Transverse colon (tissue), 4 donors: ENCODE data around the gene LARP1. TPM values are rescaled to one million over a fixed set of nuclear protein-coding genes. Genes with fewer than 3 reads are reported as not detected.

ENCODE experiments used
- DNase-seq: peaks from one replicate; pipeline ENCODE4 v3.0.0-alpha.2; 2019
- H3K27ac ChIP-seq, 4 donors: fragments of 200-600 bp; sonication (generic); 2 replicates each; pipeline ENCODE4 v1.5.1; 2016 to 2018; ENCODE audit warnings: inconsistent platforms in 4 of 4
- H3K27me3 ChIP-seq: fragments of 200-600 bp; sonication (generic); 2 replicates; pipeline ENCODE4 v1.5.1; 2017; ENCODE audit warnings: inconsistent platforms
- H3K36me3 ChIP-seq, 4 donors: fragments of 200-600 bp; sonication (generic); 2 replicates each; pipeline ENCODE4 v1.5.1; 2017 to 2019; ENCODE audit warnings: inconsistent platforms in 4 of 4
- H3K4me1 ChIP-seq, 4 donors: fragments of 200-600 bp; sonication (generic); 2 replicates each; pipeline ENCODE4 v1.5.1; 2017 to 2020; ENCODE audit warnings: inconsistent platforms in 4 of 4
- H3K4me3 ChIP-seq, 4 donors: fragments of 200-600 bp; sonication (generic); 1 replicate in 1 of 4; 2 replicates in 3 of 4; pipeline versions ENCODE4 v1.5.1 to v1.6.1; 2017 to 2019; ENCODE audit warnings: inconsistent platforms in 4 of 4
- H3K9me3 ChIP-seq, 2 donors: fragments of 200-600 bp; sonication (generic); 2 replicates each; pipeline ENCODE4 v1.5.1; 2017 to 2019; ENCODE audit warnings: inconsistent platforms in 2 of 2
- CTCF ChIP-seq, 5 experiments: fragments of 200-600 bp in 3 of 5; fragments of 450-650 bp in 2 of 5; sonication (generic) in 3 of 5; IDR thresholded peaks; 1 replicate in 2 of 5; 2 replicates in 3 of 5; pipeline ENCODE4 v1.5.1; 2016 to 2017; ENCODE audit warnings: antibody characterized with exemption in 5 of 5, inconsistent platforms in 3 of 5, mild to moderate bottlenecking in 2 of 5, moderate library complexity in 1 of 5
- EP300 ChIP-seq: sonication (generic); formaldehyde crosslinking; IDR thresholded peaks from one replicate; pipeline ENCODE4 v1.6.1; 2017; ENCODE audit warnings: antibody characterized with exemption, low read depth
- POLR2A ChIP-seq: fragments of 450-650 bp; IDR thresholded peaks from one replicate; pipeline ENCODE4 v1.6.1; 2016; ENCODE audit warnings: antibody characterized with exemption, mild to moderate bottlenecking, moderate library complexity
- POLR2AphosphoS5 ChIP-seq, 3 donors: sonication (generic); formaldehyde crosslinking; IDR thresholded peaks; one replicate each; pipeline ENCODE4 v1.6.1; 2016; ENCODE audit warnings: antibody characterized with exemption in 3 of 3
- WGBS, 2 donors: methylation state at CpG; one replicate each; pipeline ENCODE4 v1.1.5; 2018; ENCODE audit warnings: low coverage in 1 of 2; 5-methylcytosine and 5-hydroxymethylcytosine counted together
- in situ Hi-C, 4 donors: fragments of 200-750 bp; cut with MboI; loops; one replicate each; pipeline versions ENCODE4 v1.15.0 to v1.15.1; 2017; ENCODE audit warnings: low sequenced_read_pairs in 3 of 4, low pct_ligation_motif_present in 1 of 4, low pct_unique_long_range_greater_than_20kb in 1 of 4
- intact Hi-C: fragments of 100-400 bp; cut with DNase I; formaldehyde crosslinking; loops from one replicate; pipeline ENCODE4 v1.15.1; 2023; ENCODE audit warnings: low total_unique reads
- total RNA-seq, 4 donors: library from RNA; depleted of rRNA; stranded (reverse); fragments of >200 nt; gene quantifications; one replicate each; pipeline ENCODE4 v1.1.0, GENCODE V29; 2016

LARP1 gene
- total RNA-seq, 4 donors from 2014 or later, result 63.6 to 171 (median 105) TPM

- TF ChIP-seq POLR2A (no peak), CTCF (IDR thresholded peaks at IDR 0.05) (no peak), POLR2AphosphoS5 (IDR thresholded peaks at IDR 0.05) (no peak), EP300 (no peak)
- WGBS, 2 donors, result 20 to 65% methylated on average over 1 to 6 of the region's 6 CpGs
Measured at GRCh38 chr5:154737667-154738320, 17.4 kb upstream of the LARP1 start.

GRCh38 chr5:154740483-154740882 is 14.7 kb upstream of the LARP1 start:
- Histone ChIP-seq H3K9me3 (no peaks in the 10 kb centered on the region), H3K27ac (peak overlapping the region in 3 of 4 donors; percentile 36 to 80 (median 53)), H3K4me1 (peaks cover 6 to 15% (median 7%) of the 10 kb centered on the region in 4 donors)

More at GRCh38 chr5:154737667-154738320, 17.4 kb upstream of the LARP1 start:
- intact Hi-C loops, result no loop called here
- Histone ChIP-seq H3K27ac (no peak overlapping the region), H3K4me1 (peaks cover 6 to 15% (median 7%) of the 10 kb centered on the region in 4 donors), H3K27me3 (no peaks in the 10 kb centered on the region), H3K4me3 (no peak overlapping the region), H3K9me3 (no peaks in the 10 kb centered on the region), H3K36me3 (no peaks in the 10 kb centered on the region)
- DNase-seq, result no peak
- in situ Hi-C loops, result no loop called here

GRCh38 chr5:154740957-154741356 is 14.2 kb upstream of the LARP1 start:
- WGBS, 2 donors, result 58 to 80% methylated on average over 1 to 5 of the region's 5 CpGs
- peak overlapping the region in 3 of 4 donors; percentile 36 to 80 (median 53) for H3K27ac ChIP-seq
- H3K9me3 ChIP-seq, result no peaks in the 10 kb centered on the region
- no peak overlapping the region for H3K4me3 ChIP-seq
- intact Hi-C loops (no loop called here), in situ Hi-C loops (no loop called here)
- TF ChIP-seq EP300, result no peak
- TF ChIP-seq CTCF (IDR thresholded peaks at IDR 0.05), result no peak
- no peak for TF ChIP-seq POLR2A
- TF ChIP-seq POLR2AphosphoS5 (IDR thresholded peaks at IDR 0.05), result no peak
- DNase-seq, result no peak
- no peaks in the 10 kb centered on the region for H3K36me3 ChIP-seq
- H3K27me3 ChIP-seq, result no peaks in the 10 kb centered on the region
- H3K4me1 ChIP-seq, result peaks cover 6 to 15% (median 7%) of the 10 kb centered on the region in 4 donors

More at GRCh38 chr5:154740483-154740882, 14.7 kb upstream of the LARP1 start:
- 50 to 57% methylated on average over 1 to 2 of the region's 2 CpGs for WGBS, 2 donors
- H3K27me3 ChIP-seq, result no peaks in the 10 kb centered on the region
- intact Hi-C loops (no loop called here), in situ Hi-C loops (no loop called here)
- TF ChIP-seq EP300, result no peak
- TF ChIP-seq CTCF (IDR thresholded peaks at IDR 0.05), result no peak
- no peak for TF ChIP-seq POLR2AphosphoS5 (IDR thresholded peaks at IDR 0.05)
- no peak for TF ChIP-seq POLR2A
- H3K36me3 ChIP-seq, result no peaks in the 10 kb centered on the region
- H3K4me3 ChIP-seq, result no peak overlapping the region
- peak; percentile 32 for DNase-seq

DNA sequence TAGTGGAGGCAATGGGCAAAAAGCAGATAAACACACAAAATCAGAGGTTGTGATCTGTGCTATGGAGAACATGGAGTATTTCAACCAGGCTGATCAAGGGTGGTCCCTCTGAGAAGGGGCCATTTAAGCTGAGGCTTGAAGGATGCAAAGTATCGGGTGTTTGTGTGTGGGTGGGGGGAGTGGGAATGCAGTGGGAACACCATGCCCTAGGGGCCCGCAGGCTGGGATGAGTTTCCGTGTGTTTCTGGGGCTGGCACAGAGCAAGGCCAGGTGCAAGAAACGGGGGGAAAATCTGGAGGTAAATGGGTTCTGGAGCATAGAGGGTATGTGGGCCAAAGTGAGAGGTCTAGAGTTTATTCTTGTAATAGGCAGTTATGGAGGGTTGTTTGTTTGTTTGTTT is 13.8 kb upstream of the LARP1 start:
- 87 to 90% methylated on average over 4 of the region's 4 CpGs for WGBS, 2 donors
- Histone ChIP-seq H3K4me1 (peaks cover 6 to 15% (median 7%) of the 10 kb centered on the region in 4 donors), H3K27ac (peak overlapping the region in 3 of 4 donors; percentile 36 to 80 (median 37)), H3K9me3 (no peaks in the 10 kb centered on the region), H3K36me3 (no peaks in the 10 kb centered on the region), H3K4me3 (no peak overlapping the region), H3K27me3 (no peaks in the 10 kb centered on the region)
- no peak for DNase-seq
- intact Hi-C loops, result no loop called here
- no peak for TF ChIP-seq POLR2AphosphoS5 (IDR thresholded peaks at IDR 0.05)
- TF ChIP-seq EP300, result no peak
- no peak for TF ChIP-seq CTCF (IDR thresholded peaks at IDR 0.05)
- TF ChIP-seq POLR2A, result no peak
- in situ Hi-C loops, result no loop called here
